Lower leg skin (tissue), 4 donors: ENCODE measurements around the gene SPTBN4. TPM values are rescaled to one million over a fixed set of nuclear protein-coding genes. Genes with fewer than 3 reads are reported as not detected.

Experiments
- DNase-seq, 2 donors: peaks; one replicate each; pipeline ENCODE4 v3.0.0-alpha.2; 2019; ENCODE audit warnings: low spot score in 2 of 2
- H3K4me3 ChIP-seq: fragments of 200-600 bp; sonication (generic); 2 replicates; pipeline ENCODE4 v1.5.1; 2017; ENCODE audit warnings: mild to moderate bottlenecking, low read depth; ENCODE audit not compliant: poor library complexity, severe bottlenecking
- POLR2A ChIP-seq, 2 donors: fragments of 450-650 bp; IDR thresholded peaks; one replicate each; pipeline ENCODE4 v1.6.1; 2016 to 2017; ENCODE audit warnings: antibody characterized with exemption in 2 of 2, mild to moderate bottlenecking in 1 of 2, moderate library complexity in 1 of 2
- WGBS, 2 donors: methylation state at CpG; one replicate each; pipeline ENCODE4 v1.1.5; 2018; 5-methylcytosine and 5-hydroxymethylcytosine counted together
- intact Hi-C: fragments of 100-400 bp; cut with DNase I; formaldehyde crosslinking; loops from one replicate; pipeline ENCODE4 v1.15.0; 2023; ENCODE audit warnings: low total_unique reads
- total RNA-seq, 4 donors: library from RNA; depleted of rRNA; stranded (reverse); fragments of >200 nt; gene quantifications; one replicate each; pipeline ENCODE4 v1.1.0, GENCODE V29; 2016
- TF ChIP-seq, protein P1 (sequence below), 3 donors: fragments of 450-650 bp; IDR thresholded peaks; one replicate each; pipeline ENCODE4 v1.5.1; 2016; ENCODE audit warnings: antibody characterized with exemption in 3 of 3, mild to moderate bottlenecking in 3 of 3, moderate library complexity in 2 of 3

SPTBN4 gene
- 1 to 10 TPM in 3 of 4 donors, under 1 TPM in 1; 0.25 to 2.2 (median 1.6) TPM for total RNA-seq

DNA sequence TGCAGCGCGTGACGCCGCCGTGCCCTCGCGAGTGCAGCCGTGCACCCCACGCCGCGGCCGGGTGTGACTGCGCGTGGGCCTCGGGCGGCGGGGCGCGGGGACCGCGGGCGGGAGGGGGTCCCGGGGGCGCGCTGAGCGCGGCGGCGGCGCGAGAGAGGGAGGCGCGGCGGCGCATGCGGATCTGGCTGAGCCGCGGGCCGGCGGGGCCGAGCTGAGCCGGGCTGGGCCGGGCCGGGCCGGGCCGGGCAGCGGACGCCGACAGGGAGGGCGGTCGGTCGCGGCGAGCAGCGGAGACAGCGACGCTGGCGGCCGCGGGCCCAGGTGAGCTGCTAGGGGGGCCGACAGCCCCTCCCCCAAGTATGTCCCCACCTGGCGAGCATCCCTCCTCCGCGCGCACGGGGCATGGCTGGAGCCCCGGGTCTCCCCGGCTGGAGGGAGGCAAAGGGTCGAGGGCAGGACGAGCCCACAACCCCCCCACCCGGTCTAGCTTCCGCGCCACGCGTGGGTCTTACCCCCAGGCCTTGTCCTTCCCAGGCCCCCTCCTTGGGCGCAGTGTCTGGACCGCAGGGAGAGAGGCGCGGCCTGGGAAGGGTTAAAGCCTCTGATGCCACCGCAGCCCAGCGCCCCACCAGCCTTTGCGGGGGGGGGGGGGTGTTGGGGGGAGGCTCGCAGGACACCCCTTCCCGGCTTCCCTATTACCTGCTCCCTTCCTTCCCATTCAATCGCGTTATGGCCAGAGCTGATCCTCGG is at the start of gene SPTBN4:
Gene SPTBN4, plus strand, starts transcription at position 17 of the 750 bp plus-strand sequence. CDS start 5,621 bp downstream, outside the sequence.
- DNase-seq, result no peak
- no peak for TF ChIP-seq POLR2A (IDR thresholded peaks at IDR 0.05)
- TF ChIP-seq, protein P1, sequence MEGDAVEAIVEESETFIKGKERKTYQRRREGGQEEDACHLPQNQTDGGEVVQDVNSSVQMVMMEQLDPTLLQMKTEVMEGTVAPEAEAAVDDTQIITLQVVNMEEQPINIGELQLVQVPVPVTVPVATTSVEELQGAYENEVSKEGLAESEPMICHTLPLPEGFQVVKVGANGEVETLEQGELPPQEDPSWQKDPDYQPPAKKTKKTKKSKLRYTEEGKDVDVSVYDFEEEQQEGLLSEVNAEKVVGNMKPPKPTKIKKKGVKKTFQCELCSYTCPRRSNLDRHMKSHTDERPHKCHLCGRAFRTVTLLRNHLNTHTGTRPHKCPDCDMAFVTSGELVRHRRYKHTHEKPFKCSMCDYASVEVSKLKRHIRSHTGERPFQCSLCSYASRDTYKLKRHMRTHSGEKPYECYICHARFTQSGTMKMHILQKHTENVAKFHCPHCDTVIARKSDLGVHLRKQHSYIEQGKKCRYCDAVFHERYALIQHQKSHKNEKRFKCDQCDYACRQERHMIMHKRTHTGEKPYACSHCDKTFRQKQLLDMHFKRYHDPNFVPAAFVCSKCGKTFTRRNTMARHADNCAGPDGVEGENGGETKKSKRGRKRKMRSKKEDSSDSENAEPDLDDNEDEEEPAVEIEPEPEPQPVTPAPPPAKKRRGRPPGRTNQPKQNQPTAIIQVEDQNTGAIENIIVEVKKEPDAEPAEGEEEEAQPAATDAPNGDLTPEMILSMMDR (IDR thresholded peaks at IDR 0.05), result no peak
- H3K4me3 ChIP-seq, result peak within 1 kb of the TSS; percentile 15
- intact Hi-C loops, result loop anchor here (10.0 kb wide), 1 partner anchor 168 kb away; no protein-coding TSS in a partner anchor
- 26 to 31% methylated on average over 19 to 21 of the region's 87 CpGs for WGBS, 2 donors

DNA sequence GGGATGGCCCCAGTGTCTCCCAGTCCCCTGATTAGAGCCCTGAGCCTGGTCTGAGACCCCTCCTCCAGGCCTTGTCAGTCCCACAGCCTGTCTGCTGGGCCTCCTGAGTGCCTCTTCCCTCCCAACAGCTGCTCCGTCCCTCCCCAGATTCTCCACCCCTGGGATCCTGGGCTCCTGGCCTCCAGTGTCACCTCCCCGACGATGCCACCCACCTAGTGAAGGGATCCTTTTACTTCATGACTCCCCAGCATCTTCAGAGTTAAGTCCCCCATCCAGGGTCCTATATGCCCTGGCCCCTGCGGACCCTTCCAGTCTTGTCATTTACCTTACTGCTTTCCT is 49.2 kb upstream of the SPTBN4 start:
- no peak for DNase-seq
- TF ChIP-seq POLR2A (IDR thresholded peaks at IDR 0.05), result no peak
- TF ChIP-seq, protein P1 (IDR thresholded peaks at IDR 0.05), result no peak
- intact Hi-C loops, result no loop called here
- WGBS, 2 donors, result 78 to 82% methylated on average over 4 of the region's 4 CpGs
- no peak overlapping the region for H3K4me3 ChIP-seq

DNA sequence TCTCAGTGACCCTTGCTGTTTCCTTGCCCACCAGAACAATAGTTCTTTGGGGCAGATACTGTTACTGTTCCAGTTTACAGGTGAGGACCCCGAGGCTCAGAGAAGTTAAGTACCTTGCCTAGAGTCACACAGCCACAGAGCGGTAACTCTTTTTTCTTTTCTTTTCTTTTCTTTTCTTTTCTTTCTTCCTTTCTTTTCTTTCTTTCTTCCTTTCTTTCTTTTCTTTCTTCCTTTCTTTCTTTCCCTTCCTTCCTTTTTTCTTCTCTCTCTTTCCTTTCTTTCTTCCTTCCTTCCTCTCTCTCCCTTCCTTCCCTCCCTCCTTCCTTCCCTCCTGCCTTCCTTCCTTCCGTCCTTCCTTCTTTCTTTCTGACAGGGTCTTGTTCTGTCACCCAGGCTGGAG is 48.8 kb upstream of the SPTBN4 start:
- TF ChIP-seq, protein P1 (IDR thresholded peaks at IDR 0.05), result no peak
- no peak for TF ChIP-seq POLR2A (IDR thresholded peaks at IDR 0.05)
- WGBS, 2 donors, result 87 to 88% methylated on average over 3 of the region's 3 CpGs
- intact Hi-C loops, result no loop called here
- no peak for DNase-seq
- H3K4me3 ChIP-seq, result no peak overlapping the region

DNA sequence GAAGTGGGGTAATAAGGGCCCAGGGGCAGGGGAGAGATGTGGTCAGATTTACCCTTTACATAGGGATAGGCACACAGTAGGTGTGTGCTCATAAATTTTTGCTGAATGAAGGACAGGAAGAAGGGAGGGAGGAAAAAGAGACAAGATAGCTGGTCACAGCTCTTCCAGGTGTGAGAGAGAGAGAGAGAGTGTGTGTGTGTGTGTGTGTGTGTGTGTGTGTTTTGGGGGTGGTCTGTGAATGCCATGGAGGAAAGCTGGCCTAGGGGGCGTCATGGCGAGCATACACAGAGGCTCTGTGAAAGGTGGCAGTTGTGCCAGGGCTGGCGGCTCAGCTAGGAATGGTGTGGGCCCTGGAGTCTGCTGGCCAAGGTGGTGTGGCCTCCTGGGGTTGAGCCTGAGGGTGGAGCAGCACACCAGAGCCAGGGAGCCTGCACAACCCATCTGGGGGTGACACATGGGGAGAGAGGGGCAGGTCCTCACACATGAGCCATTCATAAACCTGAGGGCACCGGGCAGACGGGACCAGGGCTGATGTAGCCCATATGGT is 47.7 kb upstream of the SPTBN4 start:
- intact Hi-C loops, result no loop called here
- no peak overlapping the region for H3K4me3 ChIP-seq
- WGBS, 2 donors, result 73 to 86% methylated on average over 5 of the region's 5 CpGs
- TF ChIP-seq POLR2A (IDR thresholded peaks at IDR 0.05), result no peak
- TF ChIP-seq, protein P1 (IDR thresholded peaks at IDR 0.05), result no peak
- DNase-seq, result no peak

DNA sequence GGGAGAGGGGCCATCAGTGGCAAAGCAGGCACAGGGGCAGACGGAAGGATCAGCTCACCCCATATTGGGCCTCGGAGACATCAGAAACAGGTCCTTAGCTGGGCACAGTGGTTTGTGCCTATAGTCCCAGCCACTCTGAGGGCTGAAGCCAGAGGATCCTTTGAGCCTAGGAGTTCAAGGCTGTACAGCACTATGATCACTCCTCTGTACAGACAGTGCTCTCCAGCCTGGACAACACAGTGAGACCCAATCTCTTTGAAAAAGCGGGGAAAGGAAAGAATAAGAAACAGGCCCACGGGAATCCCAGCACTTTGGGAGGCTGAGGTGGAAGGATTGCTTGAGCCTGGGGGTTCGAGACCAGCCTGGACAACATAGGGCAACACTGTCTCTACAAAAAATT is 47.0 kb upstream of the SPTBN4 start:
- H3K4me3 ChIP-seq, result no peak overlapping the region
- intact Hi-C loops, result no loop called here
- no peak for TF ChIP-seq POLR2A (IDR thresholded peaks at IDR 0.05)
- TF ChIP-seq, protein P1 (IDR thresholded peaks at IDR 0.05), result no peak
- WGBS, 2 donors, result 90 to 95% methylated on average over 5 of the region's 5 CpGs
- no peak for DNase-seq
